B cell (primary cell): ENCODE data around the gene PHB1. TPM values are rescaled to one million over a fixed set of nuclear protein-coding genes. Genes with fewer than 3 reads are reported as not detected.

Source experiments
- ATAC-seq: fragments of 200-7000 bp; cut with Tn5 transposase; one replicate; pipeline ENCODE4 v1.10.0; 2021; ENCODE audit warnings: low read depth, mild to moderate bottlenecking, moderate number of reproducible peaks, moderate library complexity
- CTCF ChIA-PET: fragments of 350-600 bp; sonication (Branson Sonifier 250); formaldehyde crosslinking; loops from one replicate; lab custom pipeline; 2021; ENCODE audit warnings: antibody characterized with exemption, inconsistent platforms; lab: Charles Lee
- POLR2A ChIA-PET: fragments of 350-600 bp; sonication (Branson Sonifier 250); formaldehyde crosslinking; loops from one replicate; lab custom pipeline; 2021; ENCODE audit warnings: antibody characterized with exemption; lab: Charles Lee
- DNase-seq: peaks from one replicate; pipeline ENCODE4 v3.0.0; 2013
- H2AFZ ChIP-seq: 2 replicates; pipeline ENCODE4 v1.6.1; 2012; ENCODE audit warnings: mild to moderate bottlenecking, low read depth, low read length; ENCODE audit not compliant: insufficient read depth, poor library complexity, severe bottlenecking
- H3K27ac ChIP-seq, 2 donors: 1 replicate in 1 of 2; 2 replicates in 1 of 2; pipeline ENCODE4 v1.5.1; 2012 to 2013; ENCODE audit warnings: low read length in 2 of 2, mild to moderate bottlenecking in 2 of 2, moderate library complexity in 1 of 2
- H3K27me3 ChIP-seq, 4 experiments: fragments of 200-600 bp in 1 of 4; sonication (generic) in 1 of 4; replicated peaks in 1 of 4; 1 replicate in 2 of 4; 2 replicates in 2 of 4; pipeline versions ENCODE4 v1.6.1 to v1.7.0; 2013 to 2016; ENCODE audit warnings: low read length in 3 of 4, mild to moderate bottlenecking in 2 of 4, mixed read lengths in 1 of 4, moderate library complexity in 1 of 4; ENCODE audit not compliant: insufficient read depth in 4 of 4, control insufficient read depth in 3 of 4; ENCODE audit errors: control extremely low read depth in 1 of 4
- H3K36me3 ChIP-seq, 2 experiments: replicated peaks in 1 of 2; 1 replicate in 1 of 2; 2 replicates in 1 of 2; pipeline versions ENCODE4 v1.6.1 to v1.7.1; 2013; ENCODE audit warnings: low read length in 1 of 2; ENCODE audit not compliant: insufficient read depth in 2 of 2, control insufficient read depth in 1 of 2; ENCODE audit errors: control extremely low read depth in 1 of 2, extremely low read depth in 1 of 2
- H3K4me1 ChIP-seq, 2 donors: fragments of 200-600 bp in 1 of 2; sonication (generic) in 1 of 2; 1 replicate in 1 of 2; 2 replicates in 1 of 2; pipeline versions ENCODE4 v1.5.1 to v1.6.1; 2013 to 2017; ENCODE audit warnings: low read length in 2 of 2; ENCODE audit not compliant: control insufficient read depth in 2 of 2, insufficient read depth in 2 of 2
- H3K4me2 ChIP-seq: replicated peaks from 2 replicates; pipeline ENCODE3; 2012; ENCODE audit warnings: mild to moderate bottlenecking, low read depth, low read length; ENCODE audit not compliant: poor library complexity, severe bottlenecking
- H3K4me3 ChIP-seq, 5 experiments: fragments of 200-600 bp in 1 of 5; sonication (generic) in 1 of 5; 1 replicate in 3 of 5; 2 replicates in 2 of 5; pipeline versions ENCODE4 v1.5.1 to v1.7.0; 2011 to 2016; ENCODE audit warnings: low read length in 4 of 5, mild to moderate bottlenecking in 4 of 5, low read depth in 2 of 5, control low read depth in 1 of 5, moderate library complexity in 1 of 5; ENCODE audit not compliant: insufficient read depth in 1 of 5; ENCODE audit errors: control extremely low read depth in 1 of 5, extremely low read depth in 1 of 5
- H3K79me2 ChIP-seq: fragments of 200-600 bp; sonication (generic); one replicate; pipeline ENCODE4 v1.6.0; 2016; ENCODE audit warnings: low read length; ENCODE audit not compliant: control insufficient read depth, insufficient read depth
- H3K9ac ChIP-seq: fragments of 200-600 bp; sonication (generic); 2 replicates; pipeline ENCODE4 v1.6.1; 2017; ENCODE audit warnings: mild to moderate bottlenecking, low read length, moderate library complexity
- H3K9me3 ChIP-seq, 3 donors: one replicate each; pipeline versions ENCODE4 v1.6.1 to v1.7.1; 2013; ENCODE audit warnings: low read length in 2 of 3; ENCODE audit not compliant: control insufficient read depth in 2 of 3, insufficient read depth in 1 of 3; ENCODE audit errors: control extremely low read depth in 1 of 3
- H4K20me1 ChIP-seq: 2 replicates; pipeline ENCODE4 v1.6.0; 2012; ENCODE audit warnings: mild to moderate bottlenecking, low read length; ENCODE audit not compliant: insufficient read depth, control insufficient read depth, poor library complexity, severe bottlenecking
- H3K27ac Mint-ChIP-seq: one replicate; pipeline ENCODE4 v1.8.0; 2021; ENCODE audit warnings: mixed read lengths
- H3K27me3 Mint-ChIP-seq: one replicate; pipeline ENCODE4 v1.8.0; 2021; ENCODE audit warnings: mixed read lengths
- H3K4me1 Mint-ChIP-seq: one replicate; pipeline ENCODE4 v1.8.0; 2021; ENCODE audit warnings: mixed read lengths
- H3K4me3 Mint-ChIP-seq: one replicate; pipeline ENCODE4 v1.8.0; 2021; ENCODE audit warnings: mixed read lengths
- H3K9me3 Mint-ChIP-seq: one replicate; pipeline ENCODE4 v1.8.0; 2022; ENCODE audit warnings: mixed read lengths; ENCODE audit not compliant: insufficient read depth
- EZH2 ChIP-seq: IDR thresholded peaks from 2 replicates; pipeline ENCODE4 v1.6.1; 2012; ENCODE audit warnings: borderline replicate concordance, low read depth, mild to moderate bottlenecking, moderate library complexity, low read length; ENCODE audit not compliant: insufficient read depth, poor library complexity, severe bottlenecking
- WGBS: methylation state at CpG from one replicate; pipeline ENCODE4 v1.1.5; 2013; ENCODE audit warnings: missing lambda C conversion rate; ENCODE audit not compliant: insufficient coverage; 5-methylcytosine and 5-hydroxymethylcytosine counted together
- intact Hi-C: fragments of 100-400 bp; cut with micrococcal nuclease; formaldehyde crosslinking; loops from one replicate; pipeline ENCODE4 v1.10.0; 2022
- polyA plus RNA-seq: library from polyadenylated mRNA; depleted of rRNA; stranded (reverse); fragments of >200 nt; gene quantifications from 2 replicates; pipeline ENCODE4 v1.2.3, GENCODE V29; 2012
- total RNA-seq, 2 donors: library from RNA; stranded (reverse); fragments of 120-200 nt in 1 of 2; gene quantifications; 1 replicate in 1 of 2; 2 replicates in 1 of 2; pipeline versions ENCODE4 v1.2.3 to v1.2.4, GENCODE V29; 2013 to 2022
- TF ChIP-seq, protein P1 (sequence below): fragments of 200-600 bp; IDR thresholded peaks from one replicate; pipeline ENCODE4 v1.8.0; 2022; ENCODE audit warnings: antibody characterized with exemption, mild to moderate bottlenecking

PHB1 gene
- total and polyA plus RNA-seq, 2 donors (not counting 1 experiment from before 2014, with no cell fraction given), result 45.5 to 72.3 TPM

DNA sequence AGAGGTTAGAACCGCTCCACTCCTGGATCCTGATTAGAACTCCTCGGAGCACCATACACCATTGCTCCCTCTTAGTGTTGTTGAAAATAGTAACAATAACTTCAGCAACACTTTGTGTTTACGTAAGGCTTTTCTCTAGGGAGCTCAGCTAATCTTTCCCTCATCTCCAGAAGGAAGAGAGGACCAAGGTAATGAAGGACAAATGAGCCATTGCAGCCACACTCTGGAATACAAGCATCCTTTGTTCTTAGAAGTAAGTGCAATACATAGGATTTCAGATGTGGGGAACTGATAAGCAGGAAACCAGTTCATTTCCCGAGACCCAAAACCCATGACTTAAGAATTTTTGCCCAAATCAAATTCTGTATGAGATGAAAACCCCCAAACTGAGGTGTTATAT is 29.7 kb downstream of the PHB1 start:
- ATAC-seq (no peak), DNase-seq (no peak)
- peaks cover 0 to 5% (median 0%) of the 10 kb centered on the region in 3 donors for H3K9me3 ChIP-seq
- H3K4me3 ChIP-seq, result no peak overlapping the region
- H3K79me2 ChIP-seq, result peaks cover 4% of the 10 kb centered on the region
- Mint-ChIP-seq H3K4me1 (peaks cover 60% of the 10 kb centered on the region), H3K9me3 (no peaks in the 10 kb centered on the region), H3K27ac (no peak overlapping the region), H3K27me3 (no peaks in the 10 kb centered on the region), H3K4me3 (no peak overlapping the region)
- H3K27ac ChIP-seq, result no peak overlapping the region
- H3K4me1 ChIP-seq, result peaks cover 52 to 65% of the 10 kb centered on the region in 2 donors
- no peak overlapping the region for H3K4me2 ChIP-seq
- TF ChIP-seq, protein P1, sequence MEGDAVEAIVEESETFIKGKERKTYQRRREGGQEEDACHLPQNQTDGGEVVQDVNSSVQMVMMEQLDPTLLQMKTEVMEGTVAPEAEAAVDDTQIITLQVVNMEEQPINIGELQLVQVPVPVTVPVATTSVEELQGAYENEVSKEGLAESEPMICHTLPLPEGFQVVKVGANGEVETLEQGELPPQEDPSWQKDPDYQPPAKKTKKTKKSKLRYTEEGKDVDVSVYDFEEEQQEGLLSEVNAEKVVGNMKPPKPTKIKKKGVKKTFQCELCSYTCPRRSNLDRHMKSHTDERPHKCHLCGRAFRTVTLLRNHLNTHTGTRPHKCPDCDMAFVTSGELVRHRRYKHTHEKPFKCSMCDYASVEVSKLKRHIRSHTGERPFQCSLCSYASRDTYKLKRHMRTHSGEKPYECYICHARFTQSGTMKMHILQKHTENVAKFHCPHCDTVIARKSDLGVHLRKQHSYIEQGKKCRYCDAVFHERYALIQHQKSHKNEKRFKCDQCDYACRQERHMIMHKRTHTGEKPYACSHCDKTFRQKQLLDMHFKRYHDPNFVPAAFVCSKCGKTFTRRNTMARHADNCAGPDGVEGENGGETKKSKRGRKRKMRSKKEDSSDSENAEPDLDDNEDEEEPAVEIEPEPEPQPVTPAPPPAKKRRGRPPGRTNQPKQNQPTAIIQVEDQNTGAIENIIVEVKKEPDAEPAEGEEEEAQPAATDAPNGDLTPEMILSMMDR, result no peak
- TF ChIP-seq EZH2, result no peak
- H2AFZ ChIP-seq, result no peak overlapping the region
- no peaks in the 10 kb centered on the region for H3K36me3 ChIP-seq
- no peaks in the 10 kb centered on the region for H3K27me3 ChIP-seq
- ChIA-PET CTCF (interaction anchor here (0.6 to 16.1 kb wide), 7 partner anchors 11 to 69 kb away, joined by 3 to 368 read pairs (median 4); no protein-coding TSS in a partner anchor), POLR2A (interaction anchor here (1.1 kb wide), 1 partner anchor 14 kb away, joined by 5 read pairs; no protein-coding TSS in a partner anchor)
- intact Hi-C loops, result no loop called here
- no CpG with 5 or more reads among the region's 4 CpGs for WGBS
- no peak overlapping the region for H3K9ac ChIP-seq
- H4K20me1 ChIP-seq, result no peaks in the 10 kb centered on the region

DNA sequence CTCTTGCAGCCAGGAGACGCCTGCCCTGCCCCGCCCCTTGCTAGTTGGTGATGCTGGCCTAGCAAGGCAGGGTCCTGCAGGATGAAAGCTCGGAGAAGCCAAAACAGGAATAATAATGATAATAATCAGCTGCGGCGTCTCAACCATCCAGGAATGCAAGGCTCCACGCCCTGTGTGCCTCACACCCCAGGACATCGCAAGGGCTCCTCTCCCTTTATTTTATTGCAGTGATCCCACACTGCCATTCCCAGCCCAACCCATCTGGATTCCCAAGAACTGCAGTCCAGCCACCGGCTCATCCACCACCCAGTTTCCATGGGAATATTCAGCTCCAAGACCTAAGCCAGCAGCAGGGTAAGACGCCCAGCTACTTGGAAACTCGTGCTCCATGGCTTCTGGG is 31.6 kb downstream of the PHB1 start:
- Mint-ChIP-seq H3K27ac (no peak overlapping the region), H3K4me3 (no peak overlapping the region), H3K4me1 (peaks cover 55% of the 10 kb centered on the region), H3K27me3 (no peaks in the 10 kb centered on the region), H3K9me3 (no peaks in the 10 kb centered on the region)
- Histone ChIP-seq H3K4me2 (no peak overlapping the region), H3K79me2 (peaks cover 8% of the 10 kb centered on the region), H3K9ac (no peak overlapping the region), H3K9me3 (peaks cover 0 to 10% (median 2%) of the 10 kb centered on the region in 3 donors), H3K4me3 (no peak overlapping the region), H3K4me1 (peaks cover 33 to 46% of the 10 kb centered on the region in 2 donors), H4K20me1 (no peaks in the 10 kb centered on the region), H3K27ac (no peak overlapping the region), H3K36me3 (no peaks in the 10 kb centered on the region), H2AFZ (no peak overlapping the region), H3K27me3 (no peaks in the 10 kb centered on the region)
- 94% methylated on average over 7 of the region's 10 CpGs for WGBS
- intact Hi-C loops, result no loop called here
- ATAC-seq, result no peak
- ChIA-PET CTCF (interaction anchor here (0.9 to 1.4 kb wide), 4 partner anchors 11 to 33 kb away, joined by 3 to 4 read pairs (median 3); no protein-coding TSS in a partner anchor), POLR2A (no interaction called here)
- TF ChIP-seq, protein P1, result no peak
- TF ChIP-seq EZH2, result no peak
- DNase-seq, result no peak
